DLD1 (cell line): ENCODE measurements around the gene SLC16A2.

Experiments used
- in situ Hi-C: cut with HindIII; loops from 2 replicates; pipeline ENCODE4 v1.10.0; 2017; ENCODE audit warnings: low sequenced_read_pairs

The SLC16A2 gene

DNA sequence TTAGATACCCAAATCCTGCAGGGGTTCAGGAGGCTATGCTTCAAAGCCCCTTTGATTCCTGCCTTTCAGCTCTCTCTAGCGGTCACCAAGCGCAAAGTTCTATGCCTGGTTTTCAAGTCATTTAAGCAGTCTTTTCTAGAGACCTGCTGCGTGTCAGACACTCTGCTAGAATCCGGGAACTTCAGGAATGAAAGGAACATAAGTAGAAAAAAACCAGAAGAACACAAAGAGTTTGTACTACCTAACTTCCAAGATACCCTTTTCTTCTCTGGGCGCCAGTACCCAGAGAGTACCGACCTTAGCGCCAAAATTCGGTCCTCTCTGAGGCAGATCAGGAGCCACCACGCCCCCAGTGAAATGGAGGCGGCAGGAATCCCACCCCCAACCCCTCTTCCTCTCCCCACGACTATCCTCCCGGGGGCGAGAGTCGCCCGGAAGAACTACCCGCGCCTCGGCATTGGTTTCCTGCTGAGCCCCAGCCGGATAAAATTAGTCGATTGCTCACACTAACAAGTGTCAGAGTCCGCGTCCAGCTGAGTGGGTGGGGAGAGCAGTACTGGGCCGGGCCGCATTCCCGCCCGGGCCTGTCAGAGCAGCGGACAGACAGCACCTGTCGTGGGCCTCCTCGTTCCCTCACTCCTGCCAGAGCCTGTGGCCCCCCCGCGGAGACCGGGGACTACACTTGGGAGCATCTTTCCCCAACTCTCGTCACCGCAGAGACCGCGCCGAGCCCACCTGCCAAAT lies 114.3 kb downstream of the SLC16A2 start:
- in situ Hi-C loops, result no loop called here

DNA sequence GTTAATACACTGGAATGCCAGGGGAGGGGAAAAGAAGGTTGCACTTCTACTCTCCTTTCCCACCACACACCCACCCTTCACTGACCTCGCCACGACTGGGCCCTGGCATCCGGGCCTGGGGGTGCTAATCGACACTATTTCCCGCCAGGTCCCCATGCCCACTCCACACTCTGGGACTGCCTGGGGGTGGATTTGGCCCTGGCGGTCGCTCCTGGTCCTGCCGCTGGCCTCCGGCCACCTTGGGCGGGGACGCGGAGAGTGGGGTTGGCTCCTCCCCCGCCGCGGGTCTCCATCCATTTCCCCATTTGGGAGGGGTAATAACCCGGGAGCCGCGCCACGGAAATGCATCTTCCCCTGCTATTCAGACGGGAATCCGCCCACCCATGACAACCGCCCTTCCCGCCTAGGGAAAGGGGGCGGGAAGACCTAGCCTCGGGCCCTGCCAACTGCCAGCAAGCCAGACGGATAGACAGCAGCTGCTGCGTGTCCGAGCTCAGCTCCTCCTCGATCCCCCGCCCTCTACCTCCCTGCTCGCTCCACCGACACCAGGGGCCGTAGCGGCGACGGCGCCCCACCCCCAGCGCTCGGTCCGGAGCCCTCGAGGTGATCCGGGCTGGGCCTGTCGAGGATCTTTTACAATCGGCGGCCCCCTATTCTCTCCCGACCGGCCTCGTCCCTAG lies 115.0 kb downstream of the SLC16A2 start:
- in situ Hi-C loops, result no loop called here

DNA sequence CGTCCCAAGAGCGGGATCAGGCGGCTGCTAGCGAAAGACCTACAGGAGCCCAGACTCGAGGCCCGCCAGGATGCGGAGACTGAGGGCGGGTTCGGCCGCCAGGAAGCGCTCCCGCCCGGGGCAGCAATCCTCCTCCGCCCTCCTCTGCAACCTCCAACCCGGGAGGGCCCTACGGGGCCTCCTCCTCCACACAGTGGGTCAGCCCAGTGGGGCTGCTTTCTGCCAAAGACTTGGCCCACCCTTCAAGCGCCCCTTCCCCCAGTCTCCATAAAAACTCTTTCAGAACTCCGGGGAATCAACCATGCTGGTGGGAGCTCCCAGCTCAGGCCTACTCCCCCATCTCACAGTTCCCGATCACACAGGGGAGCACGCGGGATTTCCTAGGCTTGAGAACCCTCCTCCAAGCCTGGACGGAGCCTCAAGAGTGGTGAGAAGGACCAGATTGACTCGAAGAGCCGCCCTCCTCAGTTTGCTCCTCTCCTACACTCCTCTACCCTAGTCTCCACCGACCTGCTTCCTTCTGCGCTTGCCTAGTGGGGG lies 115.6 kb downstream of the SLC16A2 start:
- in situ Hi-C loops, result no loop called here

DNA sequence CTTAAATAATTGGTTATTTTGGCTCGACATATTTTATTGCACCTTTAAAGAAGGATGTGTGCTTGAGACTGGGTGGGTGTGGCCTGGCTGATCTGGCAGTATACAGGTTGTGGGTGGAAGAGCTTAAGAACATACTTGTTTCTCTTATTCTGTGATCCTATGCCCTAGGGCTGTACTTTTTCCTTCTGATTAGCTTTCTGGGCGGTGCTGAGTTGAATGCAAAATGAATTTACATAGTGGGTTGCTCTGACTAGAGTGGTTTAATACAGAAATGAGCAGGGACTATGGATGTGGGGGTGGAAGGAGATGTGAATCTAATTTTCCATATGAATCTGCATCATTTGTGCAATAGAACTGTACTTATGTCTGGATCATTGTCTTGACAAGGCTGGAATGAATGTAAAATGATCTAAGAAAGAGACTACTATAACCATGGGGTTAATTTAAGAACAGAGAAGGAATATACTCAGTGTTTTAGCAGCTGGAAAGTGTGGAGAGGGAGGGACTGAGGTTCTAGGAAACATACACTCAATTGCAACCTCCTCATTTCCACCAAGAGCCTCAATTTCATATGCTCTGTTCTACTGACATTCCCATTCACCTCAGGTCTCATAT lies 119.4 kb downstream of the SLC16A2 start:
- in situ Hi-C loops, result no loop called here

DNA sequence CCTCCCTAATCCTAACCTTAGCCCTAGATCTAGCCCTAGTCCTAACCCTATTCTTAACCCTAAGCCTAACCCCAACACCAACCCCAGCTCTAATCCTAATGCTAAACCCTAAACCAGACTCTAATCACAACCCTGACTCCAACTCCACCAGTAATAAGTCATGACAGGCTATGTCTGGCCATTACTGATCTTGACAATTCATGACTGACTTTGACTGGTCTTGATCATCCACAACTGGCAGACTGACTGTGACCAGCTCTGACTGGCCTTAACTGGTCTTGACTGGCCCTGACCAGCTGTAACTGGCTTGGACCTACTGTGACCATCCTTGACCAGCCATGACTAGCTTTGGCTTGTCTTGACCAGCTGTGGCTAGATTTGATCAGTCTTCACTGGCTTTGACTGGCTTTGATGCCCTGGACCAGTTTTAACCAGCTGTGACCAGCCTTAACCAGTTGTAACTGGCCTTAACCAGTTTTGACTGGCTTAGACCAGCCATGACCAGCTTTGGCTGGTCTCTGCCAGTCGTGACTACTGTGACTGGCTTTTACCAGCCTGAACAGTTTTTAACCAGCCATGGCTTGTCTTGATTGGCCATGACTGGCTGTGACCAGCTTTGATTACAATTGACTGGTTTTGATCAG lies 124.7 kb downstream of the SLC16A2 start:
- in situ Hi-C loops, result no loop called here

DNA sequence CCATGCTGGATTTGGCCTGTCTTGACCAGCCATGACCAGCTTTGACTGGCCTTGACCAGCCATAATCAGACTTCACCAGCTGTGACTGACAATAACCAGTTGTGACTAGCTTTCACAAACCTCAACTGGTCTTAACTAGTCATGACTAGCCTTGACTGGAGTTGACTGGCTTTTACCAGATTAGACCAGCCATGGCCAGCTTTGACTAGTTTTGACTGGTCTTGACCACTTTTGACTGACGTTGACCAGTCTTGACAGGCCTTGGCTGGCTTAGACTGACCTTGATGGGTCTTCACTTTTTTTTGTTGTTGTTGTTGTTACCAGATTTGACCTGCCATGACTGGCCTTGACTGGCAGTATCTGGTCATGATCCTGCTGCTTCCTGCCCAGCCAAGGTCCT lies 125.7 kb downstream of the SLC16A2 start:
- in situ Hi-C loops, result no loop called here

DNA sequence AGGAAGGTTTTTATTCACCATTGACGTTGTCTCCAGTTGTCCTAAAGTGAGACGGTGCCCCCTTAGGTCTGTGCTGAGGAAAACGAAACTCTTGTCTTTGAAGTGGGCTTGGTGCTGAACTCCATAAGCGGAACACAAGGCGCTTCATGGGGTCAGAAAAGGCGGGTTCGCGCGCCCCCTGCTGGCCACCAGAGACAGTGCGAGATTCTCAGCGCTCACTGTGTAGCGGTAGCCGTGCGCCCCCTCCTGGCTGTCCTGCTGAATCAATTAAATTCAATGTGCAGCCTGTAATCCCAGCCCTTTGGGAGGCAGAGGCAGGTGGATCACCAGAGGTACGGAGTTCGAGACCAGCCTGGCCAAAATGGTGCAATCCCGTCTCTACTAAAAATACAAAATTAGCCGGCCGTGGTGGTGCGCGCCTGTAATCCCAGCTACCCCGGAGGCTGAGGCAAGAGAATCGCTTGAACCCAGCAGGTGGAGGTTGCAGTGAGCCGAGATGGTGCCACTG lies 129.1 kb downstream of the SLC16A2 start:
- in situ Hi-C loops, result no loop called here

DNA sequence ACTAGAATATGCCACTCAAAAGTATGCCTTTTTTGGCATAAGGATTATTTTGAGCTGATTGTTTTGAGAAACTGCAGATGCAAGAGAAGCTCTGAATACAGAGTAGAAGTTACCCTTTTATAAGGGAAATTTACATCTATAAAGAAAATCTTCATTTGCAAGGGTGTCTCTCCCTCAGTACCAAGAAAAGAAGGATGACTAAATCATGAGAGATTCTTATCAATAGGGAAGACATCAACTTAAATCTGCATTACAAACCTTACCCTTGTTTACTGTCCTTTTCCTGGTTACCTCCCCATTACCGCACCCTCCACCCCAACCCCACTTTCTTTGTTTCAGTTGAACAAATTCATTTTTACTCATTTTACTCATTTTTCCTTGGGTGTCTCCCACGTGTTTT lies 130.6 kb downstream of the SLC16A2 start:
- in situ Hi-C loops, result no loop called here

DNA sequence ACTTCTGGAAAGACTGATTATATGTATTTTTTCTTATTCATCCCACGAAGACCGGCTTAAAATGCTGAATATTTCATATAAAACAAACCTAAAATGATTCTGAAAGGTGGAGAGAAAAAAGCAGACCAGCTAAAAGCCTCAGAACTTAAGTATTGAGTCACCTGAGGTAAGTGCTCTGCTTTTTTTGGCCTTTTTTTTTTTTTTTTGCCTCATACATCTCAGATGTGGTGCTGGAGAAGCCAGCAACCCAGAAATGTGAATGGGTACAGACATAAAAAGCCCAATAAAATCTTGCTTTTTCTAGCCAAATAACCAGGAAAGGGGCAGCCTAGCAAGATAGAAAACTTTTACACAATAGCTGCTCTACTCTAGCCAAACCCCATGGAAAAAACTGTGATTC lies 136.1 kb downstream of the SLC16A2 start:
- in situ Hi-C loops, result no loop called here

DNA sequence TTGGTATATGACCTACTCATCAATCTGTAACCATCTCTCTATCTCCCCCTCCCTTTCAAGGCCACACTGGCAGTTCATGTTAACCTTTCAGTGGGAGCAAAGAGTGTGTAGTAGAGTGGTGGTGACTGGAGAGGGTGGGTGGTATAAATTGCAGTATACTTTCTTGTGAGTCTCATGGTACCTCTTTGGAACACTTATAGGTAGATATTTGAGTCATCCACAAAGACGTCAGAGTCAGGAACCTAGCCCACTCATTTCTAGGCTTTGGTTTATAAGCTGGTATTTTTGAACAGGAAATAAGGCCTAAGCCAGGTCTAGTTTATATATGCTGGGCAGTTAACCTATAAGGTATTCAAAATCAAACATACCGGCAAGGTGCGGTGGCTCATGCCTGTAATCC lies 156.8 kb downstream of the SLC16A2 start:
- in situ Hi-C loops, result no loop called here

DNA sequence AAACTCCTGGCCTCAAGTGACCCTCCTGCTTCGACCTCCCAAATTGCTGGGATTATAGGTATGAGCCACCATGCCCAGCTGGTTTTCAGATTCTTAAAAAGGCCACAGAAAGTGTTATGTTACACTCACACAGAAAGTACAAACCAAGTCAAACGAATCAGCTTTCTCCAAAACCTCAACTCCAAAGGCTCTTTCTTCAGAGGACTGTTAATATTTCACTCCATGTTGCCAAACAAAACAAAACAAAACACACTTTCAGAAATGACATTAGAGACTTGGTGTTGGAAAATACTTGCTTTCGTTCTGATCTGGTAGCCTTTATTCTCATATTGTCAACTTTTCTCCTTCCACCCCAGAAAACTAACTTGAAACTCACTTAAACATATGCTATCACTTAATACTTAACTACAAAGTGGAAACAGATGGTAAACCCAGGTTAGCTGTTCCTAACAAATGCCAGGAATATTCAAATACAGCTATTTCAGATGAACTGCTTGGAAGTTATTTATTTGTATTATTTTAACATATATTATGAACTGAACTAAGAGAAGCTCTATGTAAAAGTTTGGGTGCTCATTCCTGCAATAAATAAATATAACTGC lies 158.4 kb downstream of the SLC16A2 start:
- in situ Hi-C loops, result no loop called here
